LoVo (cell line): ENCODE results near the gene FAM98B.
"Not testable (repeated sequence)": the region's sequence is repeated elsewhere in the genome, so short reads cannot be mapped to it uniquely, and the experiment has no call there.

Experiments used
- DNase-seq: peaks from one replicate; pipeline ENCODE4 v3.0.0-alpha.2; 2016; ENCODE audit warnings: low spot score

Gene FAM98B

GRCh38 chr15:38453971-38454695, at the start of gene FAM98B:
Gene FAM98B (plus strand): TSS chr15:38454127. CDS start chr15:38454162, 35 bp downstream.
- DNase-seq = peak; percentile 90

GRCh38 chr15:38406436-38406835, 47.5 kb upstream of the FAM98B start:
- DNase-seq = no peak

DNA sequence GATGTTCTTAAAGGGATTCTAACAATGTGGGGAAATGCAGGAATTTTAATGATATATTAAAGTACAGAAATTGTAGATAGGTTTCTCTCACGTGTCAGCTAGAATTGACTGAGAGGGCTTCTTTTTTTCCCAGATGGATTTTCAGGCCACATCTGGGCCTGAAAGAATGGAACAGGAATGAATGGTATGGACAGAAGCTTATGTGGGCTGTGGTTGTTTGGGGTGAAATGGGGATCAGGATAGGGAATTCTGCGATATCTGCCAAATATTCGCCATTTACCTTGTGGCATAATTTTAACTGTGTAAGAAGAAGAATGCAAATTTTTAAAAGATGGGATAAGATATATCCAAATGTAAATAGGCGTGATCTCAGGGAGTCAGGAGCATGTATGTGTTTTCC, 45.4 kb upstream of the FAM98B start:
- no peak for DNase-seq

DNA sequence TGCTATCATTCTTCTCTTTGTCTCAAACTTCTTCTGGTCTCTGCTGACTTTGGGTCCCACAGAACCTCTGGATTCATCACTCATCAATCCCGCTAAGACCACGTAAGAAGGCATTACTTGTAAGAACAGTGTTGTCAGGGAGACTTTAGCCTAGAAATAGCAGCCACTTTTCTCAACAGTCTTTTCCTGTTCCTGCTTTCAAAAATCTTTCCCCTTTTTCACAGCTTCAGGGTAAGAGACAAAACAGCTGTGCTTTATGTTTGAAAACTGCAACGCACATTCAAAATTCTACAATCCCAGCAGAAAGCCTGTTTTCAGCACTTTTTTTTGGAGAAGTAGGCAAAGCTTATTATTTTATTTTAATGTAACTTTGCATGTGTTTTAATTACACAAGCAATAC, 42.0 kb upstream of the FAM98B start:
- no peak for DNase-seq

- DNase-seq = no peak
Measured at GRCh38 chr15:38412466-38412865, 41.5 kb upstream of the FAM98B start.

GRCh38 chr15:38414357-38414756, 39.6 kb upstream of the FAM98B start:
- peak; percentile 33 for DNase-seq

GRCh38 chr15:38421069-38421690, 32.7 kb upstream of the FAM98B start:
- no peak for DNase-seq

GRCh38 chr15:38424101-38424552, 29.8 kb upstream of the FAM98B start:
- no peak for DNase-seq

GRCh38 chr15:38425269-38425668, 28.7 kb upstream of the FAM98B start:
- no peak for DNase-seq

GRCh38 chr15:38427380-38427779, 26.5 kb upstream of the FAM98B start:
- no peak for DNase-seq

- DNase-seq = no peak
Measured at GRCh38 chr15:38430106-38430760, 23.7 kb upstream of the FAM98B start.

GRCh38 chr15:38436993-38437392, 16.9 kb upstream of the FAM98B start:
- DNase-seq = no peak

- DNase-seq = not testable (repeated sequence)
Measured at GRCh38 chr15:38437603-38438002, 16.3 kb upstream of the FAM98B start.

GRCh38 chr15:38438031-38438986, 15.6 kb upstream of the FAM98B start:
- DNase-seq = no peak

GRCh38 chr15:38440353-38441129, 13.4 kb upstream of the FAM98B start:
- DNase-seq = peak; percentile 78

GRCh38 chr15:38441130-38441519, 12.8 kb upstream of the FAM98B start:
- no peak for DNase-seq

DNA sequence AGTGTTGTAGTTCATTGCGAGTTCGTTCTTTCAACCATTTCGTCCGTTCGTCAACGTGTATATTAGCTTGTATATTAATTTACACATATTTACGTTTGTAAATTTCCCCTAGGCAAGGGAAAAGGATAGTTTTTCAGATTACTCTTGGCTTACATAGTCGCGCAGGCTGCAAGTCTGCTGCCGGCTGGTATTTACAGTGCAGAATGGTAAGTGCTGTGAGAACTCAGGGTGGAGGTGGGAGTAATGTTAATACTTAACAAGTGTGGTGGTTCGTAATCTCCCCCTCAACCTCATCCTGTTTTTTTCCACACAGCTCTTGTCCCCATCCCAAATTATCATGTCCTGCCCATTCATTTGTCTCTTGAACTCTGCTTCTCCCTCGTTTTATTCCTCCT, 766 bp downstream of the FAM98B start:
- no peak for DNase-seq

- DNase-seq = no peak
Measured at GRCh38 chr15:38455092-38455491, 1.2 kb downstream of the FAM98B start.

GRCh38 chr15:38458646-38459045, 4.7 kb downstream of the FAM98B start:
- no peak for DNase-seq

- no peak for DNase-seq
Measured at GRCh38 chr15:38459480-38459879, 5.6 kb downstream of the FAM98B start.

DNA sequence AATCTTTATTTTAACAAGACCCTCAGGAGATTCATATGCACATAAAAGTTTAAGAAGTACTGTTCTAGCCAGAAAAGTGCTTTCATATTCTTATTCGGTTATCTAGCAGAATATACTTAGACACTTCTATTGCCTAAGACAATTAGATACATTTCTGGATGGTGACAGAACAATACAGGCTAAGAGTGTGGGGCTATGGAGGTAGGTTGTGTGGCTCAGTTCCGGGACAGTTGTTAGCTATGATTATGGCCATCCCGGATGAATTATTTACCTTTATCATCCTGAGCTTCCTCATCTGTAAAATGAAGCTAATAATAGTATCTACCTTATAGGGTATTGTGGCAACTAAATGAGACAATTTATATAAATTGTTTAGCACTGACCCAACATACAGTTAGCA, 6.6 kb downstream of the FAM98B start:
- DNase-seq = no peak
